ENCODE data around the gene MRPL40.

The MRPL40 gene

DNA sequence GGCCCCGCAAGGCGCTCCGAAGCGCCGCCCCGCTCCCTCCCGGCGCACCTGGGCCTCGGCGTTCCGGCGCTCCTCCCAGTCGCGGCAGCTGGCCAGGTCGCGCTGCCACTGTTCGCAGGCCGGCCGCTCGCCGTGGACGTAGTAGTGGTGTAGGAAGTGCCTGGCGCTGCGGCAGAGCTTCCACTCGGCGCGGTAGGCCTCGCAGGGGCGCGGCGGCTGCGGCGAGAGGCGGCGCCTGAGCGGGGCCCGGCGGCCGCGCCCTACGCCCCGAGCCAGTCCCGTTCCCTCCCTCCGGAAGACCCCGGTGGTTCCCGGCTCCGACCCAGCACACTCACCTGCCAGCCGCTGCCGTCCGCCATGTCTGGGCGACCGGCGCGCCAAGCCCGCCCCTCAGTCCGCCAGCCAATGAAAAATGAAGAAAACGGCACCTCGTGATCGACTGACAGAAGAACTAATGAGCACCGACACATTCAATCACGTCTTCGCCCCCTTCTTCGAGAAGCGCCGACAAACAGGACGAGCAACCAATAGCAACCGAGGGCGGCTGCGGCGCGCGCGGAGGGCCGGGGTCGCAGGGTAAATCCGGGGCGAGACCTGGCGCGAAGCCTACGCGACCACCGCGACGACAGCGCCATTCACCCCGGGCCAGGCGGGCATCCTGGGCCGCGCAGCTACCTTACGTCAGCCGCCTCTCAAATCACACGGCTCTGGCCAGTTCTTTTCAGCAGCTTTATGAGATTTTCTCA lies 15.2 kb downstream of the MRPL40 start, which contains the start of gene C22orf39:
Gene C22orf39, minus strand, starts transcription at position 382 of the 746 bp plus-strand sequence. Its CDS starts 23 bp downstream, at position 359.
- peak; percentile 93 for DNase-seq (ENCODE audit: low read depth, low spot score)
- H3K4me3 ChIP-seq (ENCODE audit: low read depth, low read length) = peak within 1 kb of the TSS; percentile 80
- in situ Hi-C loops (cut with HindIII; ENCODE audit: low sequenced_read_pairs) = no loop called here
- TF ChIP-seq, protein P1, sequence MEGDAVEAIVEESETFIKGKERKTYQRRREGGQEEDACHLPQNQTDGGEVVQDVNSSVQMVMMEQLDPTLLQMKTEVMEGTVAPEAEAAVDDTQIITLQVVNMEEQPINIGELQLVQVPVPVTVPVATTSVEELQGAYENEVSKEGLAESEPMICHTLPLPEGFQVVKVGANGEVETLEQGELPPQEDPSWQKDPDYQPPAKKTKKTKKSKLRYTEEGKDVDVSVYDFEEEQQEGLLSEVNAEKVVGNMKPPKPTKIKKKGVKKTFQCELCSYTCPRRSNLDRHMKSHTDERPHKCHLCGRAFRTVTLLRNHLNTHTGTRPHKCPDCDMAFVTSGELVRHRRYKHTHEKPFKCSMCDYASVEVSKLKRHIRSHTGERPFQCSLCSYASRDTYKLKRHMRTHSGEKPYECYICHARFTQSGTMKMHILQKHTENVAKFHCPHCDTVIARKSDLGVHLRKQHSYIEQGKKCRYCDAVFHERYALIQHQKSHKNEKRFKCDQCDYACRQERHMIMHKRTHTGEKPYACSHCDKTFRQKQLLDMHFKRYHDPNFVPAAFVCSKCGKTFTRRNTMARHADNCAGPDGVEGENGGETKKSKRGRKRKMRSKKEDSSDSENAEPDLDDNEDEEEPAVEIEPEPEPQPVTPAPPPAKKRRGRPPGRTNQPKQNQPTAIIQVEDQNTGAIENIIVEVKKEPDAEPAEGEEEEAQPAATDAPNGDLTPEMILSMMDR (IDR thresholded peaks at IDR 0.05; ENCODE audit: low read depth, low read length) = no peak

DNA sequence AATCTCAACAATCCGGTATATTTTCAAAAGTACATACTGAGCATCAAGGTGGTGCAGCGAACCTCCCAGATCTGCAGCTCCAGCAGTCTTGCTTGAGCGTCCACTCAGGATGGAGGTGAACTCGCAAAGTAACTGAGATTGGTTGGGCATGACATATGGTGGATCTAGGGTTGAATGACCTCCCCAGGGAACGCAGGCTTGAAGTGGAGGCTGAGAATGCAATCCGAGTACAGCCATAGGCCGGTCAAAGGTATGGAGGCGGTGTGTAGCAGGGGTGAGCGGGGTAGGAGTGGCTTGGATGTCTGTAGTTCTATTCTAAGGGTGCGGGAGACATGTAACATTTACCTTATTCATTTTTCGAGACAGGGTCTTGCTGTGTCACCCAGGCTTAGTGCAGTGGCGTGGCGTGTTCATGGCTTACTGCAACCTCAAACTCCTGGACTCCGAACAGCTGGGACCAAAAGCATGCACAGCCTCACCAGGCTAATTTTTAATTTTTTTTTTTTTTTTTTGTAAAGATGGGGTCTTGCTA lies 15.8 kb downstream of the MRPL40 start:
- DNase-seq (ENCODE audit: low read depth, low spot score) = peak; percentile 68
- TF ChIP-seq, protein P1 (IDR thresholded peaks at IDR 0.05; ENCODE audit: low read depth, low read length) = no peak
- peak overlapping the region; percentile 80 for H3K4me3 ChIP-seq (ENCODE audit: low read depth, low read length)
- in situ Hi-C loops (cut with HindIII; ENCODE audit: low sequenced_read_pairs) = no loop called here

DNA sequence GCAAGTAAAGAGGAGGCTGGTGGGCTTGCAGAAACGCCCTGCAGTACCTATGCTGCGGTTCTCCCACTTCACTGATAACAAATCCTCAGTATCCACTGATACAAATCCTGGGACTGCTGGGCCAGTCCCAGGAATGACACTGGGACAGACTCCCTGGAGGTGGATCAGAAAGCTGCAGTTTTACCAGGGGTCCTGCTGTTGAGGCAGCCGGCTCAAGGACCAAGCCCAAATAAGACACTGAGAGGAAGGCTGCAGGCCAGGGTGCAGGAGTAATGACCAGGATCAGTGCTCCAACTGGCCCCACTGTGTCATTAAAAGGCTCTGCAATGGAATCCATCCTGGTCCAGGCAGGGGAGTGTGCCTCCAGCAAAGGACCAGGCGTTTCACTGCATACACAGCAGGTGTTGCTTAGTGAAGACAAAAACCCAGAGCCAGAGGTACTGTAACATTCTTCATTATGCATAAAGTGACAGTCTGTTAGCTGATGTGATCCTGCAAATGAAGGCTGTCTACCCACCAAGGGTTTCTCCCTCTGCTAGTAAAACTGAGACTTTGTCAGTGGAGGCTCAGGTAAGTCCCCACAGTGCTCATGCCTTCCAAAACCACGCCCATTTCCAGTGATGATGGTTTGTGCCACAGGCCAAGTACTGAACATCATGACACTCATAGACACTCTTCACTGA lies 16.5 kb downstream of the MRPL40 start:
- TF ChIP-seq, protein P1 (IDR thresholded peaks at IDR 0.05; ENCODE audit: low read depth, low read length) = no peak
- in situ Hi-C loops (cut with HindIII; ENCODE audit: low sequenced_read_pairs) = no loop called here
- no peak overlapping the region for H3K4me3 ChIP-seq (ENCODE audit: low read depth, low read length)
- no peak for DNase-seq (ENCODE audit: low read depth, low spot score)

DNA sequence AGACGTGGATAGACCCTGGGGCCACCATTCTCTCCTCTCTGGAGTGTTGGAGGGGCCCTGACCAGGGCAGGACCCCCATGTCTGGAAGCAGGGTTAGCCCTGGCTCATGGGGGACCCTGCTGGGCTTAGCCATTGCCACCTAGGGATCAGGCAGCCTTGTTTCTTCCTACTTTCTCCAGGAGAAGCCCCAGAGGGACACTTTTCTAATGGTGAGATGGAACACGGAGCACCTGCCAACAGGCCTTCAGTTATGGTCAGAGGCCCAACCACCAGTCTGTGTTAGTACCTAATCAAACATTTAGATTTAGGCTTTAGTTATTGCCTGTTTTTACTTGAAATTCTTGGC lies 17.1 kb downstream of the MRPL40 start:
- TF ChIP-seq, protein P1 (IDR thresholded peaks at IDR 0.05; ENCODE audit: low read depth, low read length) = no peak
- no peak overlapping the region for H3K4me3 ChIP-seq (ENCODE audit: low read depth, low read length)
- in situ Hi-C loops (cut with HindIII; ENCODE audit: low sequenced_read_pairs) = no loop called here
- no peak for DNase-seq (ENCODE audit: low read depth, low spot score)

DNA sequence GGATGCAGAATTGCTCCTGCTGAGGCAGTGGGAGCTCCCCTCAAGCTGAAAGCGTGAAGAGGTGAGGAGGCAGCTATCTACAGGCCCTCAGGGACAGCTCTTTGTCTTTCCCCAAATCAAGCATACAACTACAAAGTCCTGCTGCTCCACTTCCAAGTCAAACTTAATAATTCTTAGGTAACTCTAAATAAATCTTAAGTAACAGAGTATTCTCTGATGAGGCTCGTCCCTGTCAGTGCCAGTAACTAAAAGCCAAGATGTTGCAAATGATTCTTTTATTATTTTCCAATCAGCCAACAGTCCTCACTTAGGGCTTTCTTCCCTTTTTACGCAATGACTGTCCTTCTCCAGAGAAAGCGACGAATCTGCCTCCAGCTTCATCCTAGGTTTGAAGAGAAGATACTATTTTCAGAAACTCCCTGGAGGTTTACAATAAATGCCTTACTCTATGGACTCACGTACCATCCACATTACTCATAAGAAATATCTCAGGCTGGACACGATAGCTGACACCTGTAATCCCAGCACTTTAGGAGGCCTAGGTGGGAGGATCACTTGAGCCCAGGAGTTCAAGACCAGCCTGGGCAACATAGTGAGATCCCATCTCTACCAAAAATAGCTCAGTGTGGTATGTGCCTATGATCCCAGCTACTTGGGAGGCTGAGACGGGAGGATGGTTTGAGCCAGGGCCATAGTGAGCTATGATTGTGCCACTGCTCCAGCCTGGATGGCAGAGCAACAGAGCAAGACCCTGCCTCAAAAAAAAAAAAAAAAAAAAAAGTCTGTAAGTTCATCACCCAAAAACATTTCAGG lies 18.2 kb downstream of the MRPL40 start:
- DNase-seq (ENCODE audit: low read depth, low spot score) = no peak
- in situ Hi-C loops (cut with HindIII; ENCODE audit: low sequenced_read_pairs) = no loop called here
- TF ChIP-seq, protein P1 (IDR thresholded peaks at IDR 0.05; ENCODE audit: low read depth, low read length) = no peak

DNA sequence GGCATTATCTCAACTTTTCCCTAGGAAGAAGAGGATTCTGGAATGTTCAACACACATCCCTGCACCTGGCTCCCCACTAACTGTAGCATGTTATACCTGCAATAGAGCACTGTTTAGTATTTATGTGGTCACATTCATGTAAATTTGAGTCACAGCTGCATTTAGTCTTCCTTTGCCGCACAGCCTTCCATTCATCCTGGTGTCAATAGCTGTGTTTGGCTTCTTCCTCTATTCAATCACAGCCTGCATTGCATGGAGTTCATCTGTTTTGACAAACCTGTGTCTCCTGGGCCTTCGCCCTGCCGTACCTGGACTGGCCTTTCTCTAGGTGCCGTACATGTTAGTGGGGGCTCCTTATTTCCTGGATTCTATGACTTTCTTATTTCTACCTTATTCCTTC lies 19.2 kb downstream of the MRPL40 start:
- in situ Hi-C loops (cut with HindIII; ENCODE audit: low sequenced_read_pairs) = no loop called here
- DNase-seq (ENCODE audit: low read depth, low spot score) = no peak
- TF ChIP-seq, protein P1 (IDR thresholded peaks at IDR 0.05; ENCODE audit: low read depth, low read length) = no peak
- H3K4me3 ChIP-seq (ENCODE audit: low read depth, low read length) = no peak overlapping the region

More for the DNA sequence above, 18.2 kb downstream of the MRPL40 start:
- H3K4me3 ChIP-seq (ENCODE audit: low read depth, low read length) = no peak overlapping the region
